ENCODE results near the gene ABI1. TPM values are rescaled to one million over a fixed set of nuclear protein-coding genes. Genes with fewer than 3 reads are reported as not detected.

The ABI1 gene
- total and polyA plus RNA-seq, 2 of the 13 experiments (the other 11 are each of a cell fraction or from before 2014, with no cell fraction given), result 20.9 to 22.9 TPM

- TF ChIP-seq CAMTA2 (CRISPR knock-in tag; IDR thresholded peaks at IDR 0.05; ENCODE audit: borderline replicate concordance) (no peak), MTF1 (CRISPR knock-in tag; IDR thresholded peaks at IDR 0.05) (0 out of 2 replicates have a peak, but pooled peaks have one; percentile 34), TEAD3 (CRISPR knock-in tag; optimal IDR thresholded peaks at IDR 0.05; ENCODE audit: borderline replicate concordance) (peak; percentile 26), SNAPC2 (CRISPR knock-in tag; IDR thresholded peaks at IDR 0.05) (no peak), ZMAT3 (CRISPR knock-in tag; conservative IDR thresholded peaks at IDR 0.05) (peak; percentile 83; the same call in 1 of the 2 replicates), ZMYM4 (CRISPR knock-in tag; IDR thresholded peaks at IDR 0.05) (0 out of 2 replicates have a peak, but pooled peaks have one; percentile 23), ASH2L (IDR thresholded peaks at IDR 0.05; ENCODE audit: insufficient read length, low read depth, low read length) (peak; percentile 11), ARID4A (CRISPR knock-in tag; IDR thresholded peaks at IDR 0.05; ENCODE audit: borderline replicate concordance) (no peak; the same call in 1 of the 2 replicates), ZFP36 (IDR thresholded peaks at IDR 0.05; ENCODE audit: borderline replicate concordance, low read depth, low read length, partially characterized antibody) (no peak), SPEN (CRISPR knock-in tag; IDR thresholded peaks at IDR 0.05; ENCODE audit: low read depth) (0 out of 2 replicates have a peak, but pooled peaks have one; percentile 1), FOXA1 (IDR thresholded peaks at IDR 0.05) (no peak), FOXA1 (CRISPR knock-in tag; IDR thresholded peaks at IDR 0.05) (no peak), CSRNP1 (CRISPR knock-in tag; IDR thresholded peaks at IDR 0.05) (peak; percentile 34; the same call in 1 of the 2 replicates), HNRNPLL (IDR thresholded peaks at IDR 0.05; ENCODE audit: low read depth, low read length, poor library complexity, severe bottlenecking) (peak; percentile 13), ZNF546 (CRISPR knock-in tag; conservative IDR thresholded peaks at IDR 0.05) (0 out of 2 replicates have a peak, but pooled peaks have one; percentile 58), DMTF1 (CRISPR knock-in tag; IDR thresholded peaks at IDR 0.05) (no peak), ZXDC (CRISPR knock-in tag; IDR thresholded peaks at IDR 0.05) (no peak), ARNT2 (CRISPR knock-in tag; IDR thresholded peaks at IDR 0.05; ENCODE audit: low read depth) (peak; percentile 34; the same call in 1 of the 2 replicates)
Observed at GRCh38 chr10:26697922-26698608, 162.7 kb downstream of the ABI1 start (continued).
